NOMO-1 treated with dmso at 0.1 percent for 144 hours (cell line): ENCODE results near the gene EMP3.
"Not testable (repeated sequence)": the region's sequence is repeated elsewhere in the genome, so short reads cannot be mapped to it uniquely, and the experiment has no call there.

Experiments
- DNase-seq: peaks from one replicate; lab custom pipeline; 2025; ENCODE audit not compliant: unreplicated experiment; lab: John Stamatoyannopoulos, UW

Gene EMP3

DNA sequence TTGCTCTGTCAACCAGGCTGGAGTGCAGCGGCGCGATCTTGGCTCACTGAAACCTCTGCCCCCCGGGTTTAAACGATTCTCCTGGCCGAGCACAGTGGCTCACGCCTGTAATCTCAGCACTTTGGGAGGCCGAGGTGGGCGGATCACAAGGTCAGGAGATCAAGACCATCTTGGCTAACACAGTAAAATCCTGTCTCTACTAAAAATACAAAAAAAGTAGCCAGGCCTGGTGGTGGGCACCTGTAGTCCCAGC lies 7.7 kb upstream of the EMP3 start:
- DNase-seq = not testable (repeated sequence)

DNA sequence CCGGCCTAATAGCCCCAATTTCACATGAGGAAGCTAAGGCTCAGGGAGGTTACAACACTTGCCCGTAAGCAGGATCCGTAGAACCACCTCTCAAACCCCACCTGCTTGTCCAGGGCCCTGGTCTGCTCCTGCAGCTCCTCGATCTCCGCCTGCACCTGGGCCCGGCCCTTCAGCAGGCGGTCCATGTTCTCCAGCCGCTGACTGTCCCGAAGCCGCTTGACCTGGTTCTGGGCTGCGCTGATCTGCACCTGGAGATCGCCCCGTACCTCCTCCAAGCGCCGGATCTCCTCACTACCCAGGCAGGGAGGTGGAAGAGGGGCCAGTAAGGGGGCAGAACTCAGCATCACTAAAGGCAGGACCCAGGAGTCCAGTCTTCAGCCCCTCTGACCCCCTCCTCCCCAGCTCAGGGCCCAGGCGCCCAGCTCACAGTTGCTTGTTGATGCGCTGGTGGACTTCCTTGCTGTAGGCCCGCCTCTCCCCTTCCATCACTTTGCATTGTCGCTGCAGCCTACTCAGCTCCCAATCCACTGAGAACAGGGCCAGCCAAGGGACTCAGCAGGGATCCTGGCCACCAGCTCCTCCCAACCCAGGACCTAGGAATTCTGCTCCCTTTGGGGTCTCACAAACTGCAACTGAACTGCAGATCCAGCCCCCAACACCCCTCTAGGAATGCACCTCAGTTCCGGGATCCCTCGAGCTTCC lies 6.9 kb upstream of the EMP3 start:
- no peak for DNase-seq

DNA sequence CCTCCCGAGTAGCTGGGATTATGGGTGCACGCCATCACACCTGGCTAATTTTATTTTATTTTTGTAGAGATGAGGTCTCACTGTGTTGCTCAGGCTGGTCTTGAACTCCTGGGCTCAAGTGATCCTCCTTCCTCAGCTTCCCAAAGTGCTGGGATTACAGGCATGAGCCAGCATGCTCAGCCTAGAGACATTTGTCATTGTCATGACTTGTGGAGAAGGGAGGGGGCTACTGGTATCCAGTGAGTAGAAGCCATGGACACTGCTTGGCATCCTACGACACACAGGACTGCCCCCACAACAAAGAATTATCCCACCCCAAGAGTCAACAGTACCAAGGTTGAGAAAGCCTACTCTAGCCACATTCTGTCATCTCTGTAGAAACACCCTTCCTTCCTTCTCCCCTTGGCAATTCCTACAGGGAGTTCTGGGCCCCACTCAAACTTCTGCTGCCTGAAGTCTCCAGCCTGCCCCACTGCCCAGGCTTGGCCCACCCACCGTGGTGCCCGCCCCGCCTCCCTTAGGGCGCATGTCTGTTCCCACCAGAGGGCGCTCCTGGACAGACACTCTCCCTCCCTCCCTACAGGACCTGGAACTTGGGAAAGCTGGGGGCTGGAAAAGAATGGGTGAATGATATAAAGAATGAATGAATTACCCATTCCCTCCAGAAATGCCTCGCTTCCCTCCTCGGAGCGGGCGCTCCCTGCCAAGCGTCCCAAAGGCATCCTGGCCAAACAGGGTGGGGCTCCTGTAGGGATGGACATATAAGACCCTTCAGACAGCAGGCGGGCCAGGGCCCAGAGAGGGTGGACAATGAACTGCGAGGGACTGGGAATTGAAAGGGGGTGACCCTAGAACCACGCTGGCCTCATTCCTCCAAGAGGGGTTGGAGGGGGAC lies 5.5 kb upstream of the EMP3 start:
- no peak for DNase-seq

GRCh38 chr19:48321372-48321621 lies 4.1 kb upstream of the EMP3 start:
- DNase-seq = peak; percentile 95

DNA sequence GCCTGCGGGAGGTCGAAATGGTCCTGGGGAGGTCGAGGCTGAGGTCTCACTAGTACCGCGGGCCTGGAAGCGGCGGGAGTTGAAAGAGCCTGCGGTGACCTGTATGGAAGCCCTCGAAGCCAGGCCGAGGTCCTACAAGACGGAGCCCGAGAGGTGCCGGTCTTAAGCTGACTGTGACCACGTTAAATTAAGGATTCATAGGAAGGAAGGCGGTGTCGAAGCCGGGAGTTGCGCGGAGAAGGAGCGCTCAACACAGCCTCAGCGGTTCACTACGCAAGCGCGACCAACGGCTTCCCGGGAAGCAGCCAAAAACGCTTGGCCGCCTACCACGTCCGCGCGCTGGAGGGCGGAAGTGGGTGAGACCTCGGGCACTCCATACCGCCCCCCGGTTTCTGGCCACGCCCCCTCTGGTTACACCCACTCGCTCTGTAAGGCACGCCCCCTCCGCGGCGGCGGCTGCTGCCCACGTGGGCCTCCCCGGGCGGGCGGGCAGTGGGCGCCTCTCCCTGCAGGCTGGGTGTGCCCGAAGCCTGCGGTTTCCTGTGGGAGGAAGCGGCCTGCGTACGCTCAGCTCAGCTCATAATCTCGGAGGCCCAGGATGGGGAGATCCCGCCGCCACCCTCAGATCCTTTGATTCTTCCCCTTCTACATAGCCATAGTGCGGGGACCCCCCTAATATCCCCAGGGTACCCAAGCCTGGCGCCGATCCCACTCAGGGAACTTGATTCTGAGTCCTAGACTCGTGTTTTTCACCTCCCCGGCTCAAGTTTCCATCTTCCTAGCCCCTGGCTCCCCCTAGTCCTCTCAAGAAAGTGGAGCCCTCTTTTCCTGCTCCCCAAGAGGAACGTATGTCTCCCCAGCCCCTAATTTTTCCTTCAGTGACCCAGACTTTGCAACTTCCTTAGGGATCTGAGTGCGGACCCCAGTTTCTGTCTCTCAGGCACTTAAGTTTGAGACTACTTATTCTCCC lies 3.4 kb upstream of the EMP3 start:
- peak; percentile 97 for DNase-seq

DNA sequence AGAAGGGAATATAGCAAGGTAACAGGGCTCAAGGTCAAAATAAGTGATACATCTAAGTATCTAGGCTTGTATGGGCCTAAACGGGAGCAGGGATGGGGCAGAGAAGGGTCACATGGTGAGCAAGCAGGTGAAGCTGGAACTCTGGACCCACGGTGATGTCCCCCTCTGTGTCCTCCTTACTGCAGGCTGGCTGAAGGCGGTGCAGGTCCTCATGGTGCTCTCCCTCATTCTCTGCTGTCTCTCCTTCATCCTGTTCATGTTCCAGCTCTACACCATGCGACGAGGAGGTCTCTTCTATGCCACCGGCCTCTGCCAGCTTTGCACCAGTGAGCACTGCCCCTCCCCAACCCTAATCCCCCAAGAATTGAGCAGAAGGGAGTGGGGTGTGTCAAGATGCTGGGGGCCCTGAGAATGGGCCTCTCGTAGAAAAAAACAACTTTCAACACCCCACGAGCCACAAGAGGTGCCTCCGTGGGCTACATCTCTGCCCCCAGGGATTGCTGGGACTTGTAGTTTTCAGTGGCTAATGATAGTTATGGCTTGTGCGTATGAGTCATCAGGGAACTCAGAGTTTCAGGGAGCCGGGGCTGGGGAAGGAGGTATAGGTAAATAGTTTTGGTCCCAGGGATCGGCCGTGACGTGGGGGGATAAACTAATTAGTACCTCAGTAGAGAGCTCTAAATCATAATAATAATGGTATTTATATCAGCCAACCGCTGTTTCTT lies 4.0 kb downstream of the EMP3 start:
- DNase-seq = peak; percentile 27

- peak; percentile 87 for DNase-seq
Observed at GRCh38 chr19:48330012-48330681, 4.8 kb downstream of the EMP3 start.

DNA sequence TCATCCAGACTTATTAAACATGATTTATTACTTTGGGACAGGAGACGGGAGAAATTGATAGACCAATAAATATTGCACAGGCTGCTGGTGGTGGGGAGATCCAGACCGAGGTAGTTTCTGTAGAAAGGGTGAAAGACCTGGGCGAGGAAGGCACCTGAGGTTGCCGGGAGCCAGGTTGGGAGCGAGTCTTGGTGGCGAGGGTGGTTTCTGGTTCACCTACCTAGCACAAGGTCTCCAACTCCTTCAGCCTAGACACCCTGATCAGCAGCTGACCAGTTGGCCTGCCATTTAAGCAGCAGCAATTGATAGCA lies 7.0 kb downstream of the EMP3 start:
- DNase-seq = no peak

GRCh38 chr19:48332662-48333466 lies 7.5 kb downstream of the EMP3 start:
- peak; percentile 99 for DNase-seq

DNA sequence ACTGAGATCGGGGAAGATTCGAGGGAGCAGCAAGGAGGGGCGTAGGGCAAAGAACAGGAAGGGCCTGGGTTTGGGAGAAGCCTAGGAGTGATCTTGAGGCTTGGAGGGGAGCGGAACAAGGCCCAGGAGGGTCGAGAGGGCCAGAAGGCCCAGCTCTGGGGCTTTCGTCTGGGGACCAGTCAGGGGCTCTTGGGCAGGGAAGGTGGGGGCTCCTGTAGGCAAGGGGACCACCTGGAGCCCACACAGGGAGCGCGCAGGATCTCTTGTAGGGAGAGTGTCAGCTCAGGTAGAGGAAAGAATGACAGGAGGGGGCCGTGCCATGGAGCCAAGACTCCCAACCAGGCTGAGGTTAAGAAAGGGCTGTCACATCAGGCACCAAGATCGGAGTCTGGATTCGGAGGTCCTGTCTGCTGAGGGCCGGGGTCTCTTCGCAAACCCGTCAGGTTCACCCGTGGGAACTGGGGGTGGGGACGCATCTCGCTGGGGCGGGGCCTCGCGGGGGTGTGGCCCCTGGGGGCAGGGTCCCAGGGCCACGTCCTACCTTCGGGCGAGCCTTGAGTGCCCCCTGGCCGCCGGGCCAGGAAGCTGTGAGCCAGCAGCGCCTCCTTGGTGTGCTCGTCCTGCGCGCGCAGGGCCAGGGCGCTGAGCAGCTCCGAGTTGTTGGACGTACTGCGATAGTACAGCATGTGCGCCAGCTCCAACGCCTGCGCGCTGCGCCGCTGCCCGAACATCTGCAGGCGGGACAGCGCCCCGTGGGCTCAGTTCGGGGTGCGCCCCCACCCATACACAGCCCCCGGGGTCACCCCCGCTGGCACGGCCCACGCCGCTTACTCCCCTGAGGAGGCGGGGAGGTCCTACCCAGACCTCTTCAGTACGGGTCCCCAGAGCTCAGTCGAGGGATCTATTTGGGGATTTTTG lies 8.4 kb downstream of the EMP3 start:
- DNase-seq = peak; percentile 90

DNA sequence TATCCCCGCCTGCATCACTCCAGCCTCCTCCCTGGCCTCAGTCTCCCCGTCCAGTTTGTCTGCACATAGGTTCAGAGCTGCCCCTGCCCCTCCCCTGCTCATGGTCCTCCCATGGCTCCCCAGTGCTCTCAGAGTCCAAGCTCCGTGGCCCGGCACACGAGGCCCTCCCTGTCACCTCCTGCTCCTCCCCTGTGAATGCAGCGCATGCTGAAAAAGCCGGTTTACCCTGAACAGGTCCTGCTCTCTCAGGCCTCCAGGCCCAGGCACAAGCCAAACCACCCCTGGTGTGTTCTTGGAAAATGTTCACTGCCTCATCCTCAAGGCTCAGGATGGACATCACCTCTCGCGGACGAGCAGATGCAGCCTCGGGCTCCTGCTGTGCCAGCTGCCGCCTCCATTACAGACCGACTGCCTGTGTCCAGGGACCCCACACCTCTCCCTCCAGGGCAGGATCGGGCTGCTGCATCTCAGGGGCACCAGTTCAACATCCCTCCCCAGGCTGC lies 13.0 kb downstream of the EMP3 start:
- DNase-seq = no peak

- DNase-seq = no peak
Observed at GRCh38 chr19:48338802-48339503, 13.6 kb downstream of the EMP3 start.

DNA sequence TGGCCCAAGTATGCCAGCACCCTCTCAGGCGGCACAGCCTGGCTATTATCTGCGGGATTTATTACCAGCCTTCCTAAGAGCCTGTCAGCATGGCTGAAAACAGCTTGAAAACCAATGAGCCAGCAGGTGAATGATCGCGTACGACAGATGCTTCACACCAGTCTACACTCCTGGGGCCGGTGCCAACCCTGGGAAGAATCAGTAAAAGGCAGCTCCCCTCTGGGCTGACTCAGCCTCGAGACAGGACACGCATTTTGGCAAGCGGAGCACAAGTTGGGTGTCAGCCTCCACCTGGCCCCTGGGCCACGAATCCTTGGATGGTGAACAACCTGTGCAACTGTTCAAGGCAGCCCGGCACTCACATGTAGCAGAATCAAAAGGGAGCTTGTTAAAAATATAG lies 15.6 kb downstream of the EMP3 start:
- no peak for DNase-seq

DNA sequence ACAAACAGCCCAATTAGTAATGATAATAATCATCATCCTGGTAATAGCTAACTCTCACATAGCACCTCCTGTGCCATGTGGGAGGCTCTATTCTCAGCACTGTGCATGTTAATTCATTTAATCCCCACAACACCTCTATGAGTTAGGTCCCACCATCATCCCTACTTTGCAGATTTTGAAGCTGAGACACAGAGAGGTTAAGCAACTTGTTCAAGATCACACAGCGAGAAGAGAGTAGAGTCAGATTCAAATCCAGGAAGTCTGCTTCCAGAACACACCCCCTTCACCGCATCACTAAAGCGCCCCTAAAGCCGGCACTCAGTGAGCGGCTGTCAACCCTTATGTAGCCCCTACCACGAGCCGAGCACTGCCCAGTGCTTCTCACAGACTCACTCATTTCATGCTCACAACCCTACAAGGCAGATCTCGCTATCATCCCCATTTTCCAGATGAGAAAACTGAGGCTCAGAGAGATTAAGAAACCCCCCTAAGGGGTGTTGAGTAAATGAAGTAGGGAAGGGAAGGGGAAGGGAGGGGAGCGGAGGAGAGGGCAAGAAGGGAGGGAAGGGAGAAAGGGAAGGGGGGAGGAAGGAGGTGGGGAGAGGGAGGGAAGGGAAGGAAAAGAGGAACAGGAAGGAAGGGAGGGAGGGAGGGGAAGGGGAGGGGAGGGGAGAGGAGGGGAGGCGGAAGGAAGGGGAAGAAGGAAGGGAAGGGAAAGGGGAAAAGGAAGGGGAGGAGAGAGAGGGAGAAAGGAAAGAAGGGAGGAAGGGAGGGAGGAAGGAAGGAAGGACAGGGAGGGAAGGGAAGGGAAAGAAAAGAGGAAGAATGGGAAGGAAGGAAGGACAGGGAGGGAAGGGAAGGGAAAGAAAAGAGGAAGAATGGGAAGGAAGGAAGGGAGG lies 16.4 kb downstream of the EMP3 start:
- DNase-seq = no peak

DNA sequence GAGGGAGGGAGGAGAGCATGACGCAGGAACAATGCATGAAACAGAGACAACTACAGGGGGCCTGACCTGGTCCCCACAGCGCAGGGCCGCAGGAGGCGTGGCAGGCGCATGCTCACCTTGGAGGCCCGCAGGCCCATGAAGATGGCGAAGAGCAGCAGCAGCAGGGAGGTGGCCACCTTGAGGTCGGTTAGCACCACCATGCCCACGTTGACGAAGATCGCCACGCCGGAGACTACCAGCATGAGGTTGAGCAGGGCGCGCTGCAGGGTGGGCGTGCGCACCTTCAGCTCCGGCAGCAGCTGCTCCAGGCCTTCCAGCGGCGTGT lies 17.0 kb downstream of the EMP3 start:
- no peak for DNase-seq

GRCh38 chr19:48342841-48343540 lies 17.6 kb downstream of the EMP3 start:
- no peak for DNase-seq

DNA sequence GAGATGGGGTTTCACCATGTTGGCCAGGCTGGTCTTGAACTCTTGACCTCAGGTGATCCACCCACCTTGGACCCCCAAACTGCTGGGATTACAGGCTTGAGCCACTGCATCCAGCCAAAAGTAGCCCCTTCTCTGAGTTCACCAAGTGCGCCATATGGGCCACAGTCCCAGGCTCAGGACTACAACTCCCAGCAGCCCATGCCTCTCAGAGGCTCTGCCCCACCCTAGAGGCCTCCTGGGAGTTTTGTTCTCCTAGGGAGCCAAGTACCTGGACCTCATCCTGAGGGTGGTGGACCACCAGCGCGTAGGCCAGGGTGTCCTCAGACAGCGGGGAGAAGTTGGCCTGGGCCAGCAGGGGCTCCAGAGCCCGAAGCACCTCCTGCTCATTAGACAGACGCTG lies 19.5 kb downstream of the EMP3 start:
- no peak for DNase-seq
